ENCODE measurements around the gene TCF3. TPM values are rescaled to one million over a fixed set of nuclear protein-coding genes. Genes with fewer than 3 reads are reported as not detected.

Gene TCF3
- total RNA-seq, 3 donors from 2014 or later (not counting 1 experiment from before 2014, with no cell fraction given): 54.5 to 72.2 (median 64.3) TPM

- peaks cover 30 to 32% of the 10 kb centered on the region in 2 donors for H3K4me1 Mint-ChIP-seq
Measured at GRCh38 chr19:1608359-1609102, 43.9 kb downstream of the TCF3 start.

GRCh38 chr19:1606138-1606651 lies 46.2 kb downstream of the TCF3 start:
- no peaks in the 10 kb centered on the region for H3K36me3 Mint-ChIP-seq

More at GRCh38 chr19:1608359-1609102, 43.9 kb downstream of the TCF3 start:
- Mint-ChIP-seq H3K9me3 (no peaks in the 10 kb centered on the region), H3K36me3 (no peaks in the 10 kb centered on the region), H3K27me3 (ENCODE audit: low read depth in 2 of 2) (no peaks in the 10 kb centered on the region), H3K27ac (peak overlapping the region; percentile 74 to 84), H3K4me3 (peak overlapping the region; percentile 84)
- Histone ChIP-seq H3K4me3 (ENCODE audit: low read length) (peak overlapping the region; percentile 42), H3K4me1 (ENCODE audit: control insufficient read depth, insufficient read depth, low read length) (peaks cover 55% of the 10 kb centered on the region), H3K27me3 (ENCODE audit: control insufficient read depth, insufficient read depth, low read length) (no peaks in the 10 kb centered on the region), H3K9me3 (ENCODE audit: control insufficient read depth, insufficient read depth, low read length) (no peaks in the 10 kb centered on the region), H3K36me3 (ENCODE audit: control insufficient read depth, insufficient read depth, low read length) (peaks cover 26% of the 10 kb centered on the region), H3K27ac (ENCODE audit: low read length) (peak overlapping the region; percentile 75)
- intact Hi-C loops (cut with micrococcal nuclease): loop anchor here (5.0 to 10.0 kb wide), 2 partner anchors 64 to 204 kb away; partner anchors contain the start of genes DAZAP1 and GAMT
- ATAC-seq (no peak), DNase-seq (peak in 1 of 2 donors; percentile 67)
- TF ChIP-seq CTCF (IDR thresholded peaks at IDR 0.05): no peak
- 14% methylated on average over 23 of the region's 23 CpGs for WGBS (ENCODE audit: insufficient coverage)

GRCh38 chr19:1605236-1606137 lies 46.9 kb downstream of the TCF3 start, which contains the start of gene UQCR11:
TSS of gene UQCR11 (minus strand) at chr19:1605462. CDS start at chr19:1605409, 53 bp downstream.
- Histone ChIP-seq H3K27ac (ENCODE audit: low read length) (peak within 1 kb of the TSS; percentile 88), H3K4me3 (ENCODE audit: low read length) (peak within 1 kb of the TSS; percentile 95), H3K4me1 (ENCODE audit: control insufficient read depth, insufficient read depth, low read length) (peaks cover 65% of the 10 kb centered on the region), H3K27me3 (ENCODE audit: control insufficient read depth, insufficient read depth, low read length) (no peaks in the 10 kb centered on the region), H3K36me3 (ENCODE audit: control insufficient read depth, insufficient read depth, low read length) (peaks cover 2% of the 10 kb centered on the region), H3K9me3 (ENCODE audit: control insufficient read depth, insufficient read depth, low read length) (no peaks in the 10 kb centered on the region)
- intact Hi-C loops (cut with micrococcal nuclease): loop anchor here (1.0 to 10.0 kb wide), 3 partner anchors 48 to 201 kb away; partner anchors contain the start of genes DAZAP1 and GAMT
- peak; percentile 91 to 96 for DNase-seq
- TF ChIP-seq CTCF (IDR thresholded peaks at IDR 0.05): peak; percentile 22
- Mint-ChIP-seq H3K4me1 (peaks cover 30 to 40% of the 10 kb centered on the region in 2 donors), H3K36me3 (no peaks in the 10 kb centered on the region), H3K4me3 (peak within 1 kb of the TSS; percentile 97), H3K9me3 (no peaks in the 10 kb centered on the region), H3K27ac (peak within 1 kb of the TSS; percentile 97 to 98), H3K27me3 (ENCODE audit: low read depth in 2 of 2) (no peaks in the 10 kb centered on the region)
- under 1% methylated on average over 79 of the region's 79 CpGs for WGBS (ENCODE audit: insufficient coverage)
- ATAC-seq: peak; percentile 84 to 94 (median 92)

More at GRCh38 chr19:1606138-1606651, 46.2 kb downstream of the TCF3 start:
- Histone ChIP-seq H3K27ac (ENCODE audit: low read length) (peak overlapping the region; percentile 88), H3K27me3 (ENCODE audit: control insufficient read depth, insufficient read depth, low read length) (no peaks in the 10 kb centered on the region), H3K36me3 (ENCODE audit: control insufficient read depth, insufficient read depth, low read length) (peaks cover 5% of the 10 kb centered on the region), H3K4me1 (ENCODE audit: control insufficient read depth, insufficient read depth, low read length) (peaks cover 66% of the 10 kb centered on the region), H3K9me3 (ENCODE audit: control insufficient read depth, insufficient read depth, low read length) (no peaks in the 10 kb centered on the region), H3K4me3 (ENCODE audit: low read length) (peak overlapping the region; percentile 95)
- peak overlapping the region; percentile 97 to 98 for H3K27ac Mint-ChIP-seq
- no peak for DNase-seq
- peak overlapping the region; percentile 97 for H3K4me3 Mint-ChIP-seq
- no peaks in the 10 kb centered on the region for H3K27me3 Mint-ChIP-seq (ENCODE audit: low read depth in 2 of 2)
- TF ChIP-seq CTCF (IDR thresholded peaks at IDR 0.05): no peak
- peak in 1 of 3 donors; percentile 2 for ATAC-seq
- H3K4me1 Mint-ChIP-seq: peaks cover 30 to 40% of the 10 kb centered on the region in 2 donors
- no peaks in the 10 kb centered on the region for H3K9me3 Mint-ChIP-seq
- intact Hi-C loops (cut with micrococcal nuclease): loop anchor here (5.0 to 10.0 kb wide), 2 partner anchors 66 to 201 kb away; partner anchors contain the start of genes DAZAP1 and GAMT
- 23% methylated on average over 16 of the region's 16 CpGs for WGBS (ENCODE audit: insufficient coverage)
